Measurements from ENCODE around the gene GBGT1. TPM values are rescaled to one million over a fixed set of nuclear protein-coding genes. Genes with fewer than 3 reads are reported as not detected.
"Not testable (repeated sequence)": the region's sequence is repeated elsewhere in the genome, so short reads cannot be mapped to it uniquely, and the experiment has no call there.

The GBGT1 gene
- total RNA-seq, 6 donors from 2014 or later = 9.1 to 71.2 (median 36.0) TPM

DNA sequence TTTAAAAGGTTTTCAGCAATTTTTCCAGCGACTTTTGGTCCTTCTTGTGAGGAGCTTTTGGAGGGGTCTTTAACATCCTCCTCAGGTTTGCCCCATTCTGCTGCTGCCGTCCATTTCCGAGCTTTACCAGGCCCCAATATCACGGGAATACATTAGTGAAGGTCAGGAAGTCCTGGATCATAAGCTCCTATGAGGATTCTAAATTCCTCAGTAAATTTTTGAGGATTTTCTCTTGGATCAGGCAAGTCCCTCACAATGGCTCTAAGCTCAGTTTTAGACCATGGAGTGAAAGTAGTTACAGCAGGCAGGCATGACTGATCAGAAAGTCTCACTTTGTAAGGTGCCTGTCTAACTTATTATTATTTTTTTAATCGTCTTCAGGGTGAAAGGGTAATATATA lies 17.2 kb upstream of the GBGT1 start:
- Histone ChIP-seq H3K4me1 (peaks cover 0 to 6% (median 4%) of the 10 kb centered on the region in 4 donors), H3K36me3 (no peaks in the 10 kb centered on the region), H3K4me3 (no peak overlapping the region), H3K9me3 (no peaks in the 10 kb centered on the region), H3K27me3 (no peaks in the 10 kb centered on the region), H3K27ac (no peak overlapping the region)
- 80 to 83% methylated on average over 5 of the region's 5 CpGs for WGBS, 2 donors
- DNase-seq (no peak), ATAC-seq (ENCODE audit: low FRiP score in 2 of 2) (no peak)
- TF ChIP-seq EP300 (IDR thresholded peaks at IDR 0.05) = no peak

DNA sequence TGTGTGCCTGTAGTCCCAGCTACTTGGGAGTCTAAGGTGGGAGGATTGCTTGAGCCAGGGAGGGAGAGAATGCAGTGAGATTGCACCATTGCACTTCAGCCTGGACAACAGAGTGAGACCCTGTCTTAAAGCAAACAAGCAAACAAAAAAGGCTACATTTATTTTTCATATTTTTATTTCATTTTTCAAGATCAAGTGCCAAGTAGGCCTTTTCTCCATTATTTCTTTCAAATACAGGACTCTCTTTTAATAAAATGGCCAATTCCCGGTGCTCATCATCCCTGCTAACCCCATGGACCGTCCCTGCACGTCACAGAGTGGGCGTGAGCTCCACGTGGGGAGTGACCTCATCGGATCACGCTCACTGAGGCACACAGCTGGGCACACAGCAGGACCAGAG lies 9.3 kb upstream of the GBGT1 start:
- ATAC-seq (ENCODE audit: low FRiP score in 2 of 2) = no peak
- TF ChIP-seq POLR2AphosphoS5 (IDR thresholded peaks at IDR 0.05) = no peak
- TF ChIP-seq, protein P1, sequence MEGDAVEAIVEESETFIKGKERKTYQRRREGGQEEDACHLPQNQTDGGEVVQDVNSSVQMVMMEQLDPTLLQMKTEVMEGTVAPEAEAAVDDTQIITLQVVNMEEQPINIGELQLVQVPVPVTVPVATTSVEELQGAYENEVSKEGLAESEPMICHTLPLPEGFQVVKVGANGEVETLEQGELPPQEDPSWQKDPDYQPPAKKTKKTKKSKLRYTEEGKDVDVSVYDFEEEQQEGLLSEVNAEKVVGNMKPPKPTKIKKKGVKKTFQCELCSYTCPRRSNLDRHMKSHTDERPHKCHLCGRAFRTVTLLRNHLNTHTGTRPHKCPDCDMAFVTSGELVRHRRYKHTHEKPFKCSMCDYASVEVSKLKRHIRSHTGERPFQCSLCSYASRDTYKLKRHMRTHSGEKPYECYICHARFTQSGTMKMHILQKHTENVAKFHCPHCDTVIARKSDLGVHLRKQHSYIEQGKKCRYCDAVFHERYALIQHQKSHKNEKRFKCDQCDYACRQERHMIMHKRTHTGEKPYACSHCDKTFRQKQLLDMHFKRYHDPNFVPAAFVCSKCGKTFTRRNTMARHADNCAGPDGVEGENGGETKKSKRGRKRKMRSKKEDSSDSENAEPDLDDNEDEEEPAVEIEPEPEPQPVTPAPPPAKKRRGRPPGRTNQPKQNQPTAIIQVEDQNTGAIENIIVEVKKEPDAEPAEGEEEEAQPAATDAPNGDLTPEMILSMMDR (IDR thresholded peaks at IDR 0.05) = no peak
- TF ChIP-seq EP300 (IDR thresholded peaks at IDR 0.05) = no peak
- no peak for TF ChIP-seq POLR2A (IDR thresholded peaks at IDR 0.05)
- Histone ChIP-seq H3K9me3 (no peaks in the 10 kb centered on the region), H3K4me3 (no peak overlapping the region), H3K4me1 (no peaks in the 10 kb centered on the region), H3K27ac (no peak overlapping the region), H3K36me3 (no peaks in the 10 kb centered on the region), H3K27me3 (no peaks in the 10 kb centered on the region)
- no peak for DNase-seq
- 84 to 90% methylated on average over 7 of the region's 7 CpGs for WGBS, 2 donors

DNA sequence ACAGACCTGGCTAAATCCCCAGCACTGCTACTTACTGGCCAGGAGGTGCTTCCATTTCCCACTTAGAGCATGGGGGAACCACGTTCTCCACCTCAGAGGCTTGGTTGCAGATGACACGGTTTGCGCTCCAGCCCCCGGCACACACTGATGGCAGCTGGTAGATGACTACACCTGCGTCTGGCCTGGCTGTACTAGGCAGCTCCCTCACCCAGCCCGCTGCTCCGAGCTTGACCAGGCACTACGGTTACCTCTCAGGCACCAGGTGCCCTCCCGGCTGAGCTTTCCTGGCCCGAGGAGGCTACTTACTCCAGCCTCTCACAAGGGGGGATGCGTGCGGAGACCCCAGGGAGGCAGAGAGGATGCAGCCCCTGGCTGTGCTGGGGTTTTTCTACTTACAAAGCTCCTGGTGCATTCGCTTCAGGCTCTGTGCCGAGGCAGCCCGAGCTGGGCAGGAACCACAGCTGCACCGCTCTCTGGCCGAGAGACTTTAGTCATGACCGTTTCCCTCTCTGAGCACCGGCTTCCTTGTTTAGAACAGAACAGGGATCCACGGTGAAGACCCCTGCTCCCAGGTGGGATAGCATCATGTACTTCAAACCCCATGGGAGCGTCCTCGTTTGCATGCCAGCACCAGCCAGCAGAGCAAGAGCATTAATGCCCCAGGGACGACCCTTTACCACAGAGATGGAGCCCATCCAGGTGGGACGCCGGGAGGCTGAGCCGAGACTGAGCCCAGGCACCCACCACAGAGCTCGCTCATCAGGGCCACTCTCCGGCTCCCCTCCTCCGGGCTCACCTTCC lies 7.6 kb upstream of the GBGT1 start:
- ATAC-seq (ENCODE audit: low FRiP score in 2 of 2) (peak in 1 of 2 donors; percentile 59), DNase-seq (no peak)
- H3K9me3 ChIP-seq = no peaks in the 10 kb centered on the region
- no peaks in the 10 kb centered on the region for H3K27me3 ChIP-seq
- H3K4me3 ChIP-seq = no peak overlapping the region
- H3K36me3 ChIP-seq = no peaks in the 10 kb centered on the region
- H3K4me1 ChIP-seq = no peaks in the 10 kb centered on the region
- no peak overlapping the region for H3K27ac ChIP-seq
- TF ChIP-seq, protein P1 (IDR thresholded peaks at IDR 0.05) = no peak
- TF ChIP-seq EP300 (IDR thresholded peaks at IDR 0.05) (no peak), POLR2A (IDR thresholded peaks at IDR 0.05) (no peak), POLR2AphosphoS5 (IDR thresholded peaks at IDR 0.05) (no peak)
- WGBS, 2 donors = 79 to 83% methylated on average over 8 to 28 of the region's 29 CpGs

DNA sequence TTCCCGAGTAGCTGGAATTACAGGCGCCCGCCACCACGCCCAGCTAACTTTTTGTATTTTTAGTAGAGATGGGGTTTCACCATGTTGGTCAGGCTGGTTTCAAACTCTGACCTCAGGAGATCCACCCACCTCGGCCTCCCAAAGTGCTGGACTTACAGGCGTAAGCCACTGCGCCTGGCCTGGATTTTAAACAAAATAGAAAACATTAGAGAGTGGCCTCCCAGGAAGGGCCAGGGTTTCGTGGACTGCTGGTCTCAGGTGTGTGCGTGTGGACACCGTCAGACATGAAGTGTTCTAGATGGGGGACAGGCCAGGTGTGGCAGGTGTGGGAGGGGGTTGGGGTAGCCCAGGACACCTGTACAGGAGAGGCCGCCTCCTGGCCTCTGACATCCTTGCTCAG lies 7.0 kb upstream of the GBGT1 start:
- H3K27ac ChIP-seq = no peak overlapping the region
- no peak for TF ChIP-seq POLR2A (IDR thresholded peaks at IDR 0.05)
- no peak for TF ChIP-seq POLR2AphosphoS5 (IDR thresholded peaks at IDR 0.05)
- TF ChIP-seq, protein P1 (IDR thresholded peaks at IDR 0.05) = no peak
- TF ChIP-seq EP300 (IDR thresholded peaks at IDR 0.05) = no peak
- 90 to 94% methylated on average over 11 of the region's 11 CpGs for WGBS, 2 donors
- H3K4me3 ChIP-seq = no peak overlapping the region
- no peaks in the 10 kb centered on the region for H3K36me3 ChIP-seq
- no peaks in the 10 kb centered on the region for H3K4me1 ChIP-seq
- no peak for ATAC-seq (ENCODE audit: low FRiP score in 2 of 2)
- no peak for DNase-seq
- no peaks in the 10 kb centered on the region for H3K9me3 ChIP-seq
- H3K27me3 ChIP-seq = no peaks in the 10 kb centered on the region

DNA sequence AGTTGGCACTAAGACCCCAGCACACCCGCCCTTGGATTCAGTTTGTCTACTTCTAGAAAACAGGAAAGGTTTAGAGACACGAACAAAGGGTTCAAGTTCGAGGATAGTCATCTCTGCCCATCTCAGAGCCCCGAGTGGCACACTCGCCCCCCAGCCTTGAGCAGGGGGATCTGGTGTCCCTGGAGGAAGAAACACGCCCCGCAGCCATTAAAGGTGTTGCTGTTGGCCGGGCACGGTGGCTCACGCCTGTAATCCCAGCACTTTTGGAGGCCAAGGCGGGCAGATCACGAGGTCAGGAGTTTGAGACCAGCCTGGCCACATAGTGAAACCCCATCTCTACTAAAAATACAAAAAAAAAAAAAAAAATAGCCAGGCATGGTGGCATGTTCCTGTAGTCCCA lies 6.0 kb upstream of the GBGT1 start:
- H3K9me3 ChIP-seq; DNase-seq; H3K36me3 ChIP-seq; H3K4me1 ChIP-seq; ATAC-seq (ENCODE audit: low FRiP score in 2 of 2); H3K27ac ChIP-seq; H3K27me3 ChIP-seq; H3K4me3 ChIP-seq: not testable (repeated sequence)
- 89 to 91% methylated on average over 12 of the region's 12 CpGs for WGBS, 2 donors

DNA sequence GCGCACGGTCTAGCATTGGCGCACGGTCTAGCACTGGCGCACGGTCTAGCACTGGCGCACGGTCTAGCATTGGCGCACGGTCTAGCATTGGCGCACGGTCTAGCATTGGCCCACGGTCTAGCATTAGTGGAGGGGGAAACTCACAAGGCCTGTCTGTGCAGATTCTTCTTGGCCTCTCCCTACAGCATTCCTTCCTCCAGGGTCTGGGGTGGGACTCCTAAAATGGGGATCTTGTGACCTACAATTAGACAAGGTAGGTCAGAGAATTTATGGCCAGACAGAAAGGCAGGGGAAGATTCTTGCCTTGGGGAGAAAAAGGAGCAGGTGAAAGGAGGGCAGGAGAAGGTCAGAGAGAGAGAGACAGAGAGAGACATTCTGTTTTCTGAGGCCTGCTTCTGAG lies 5.4 kb upstream of the GBGT1 start:
- Histone ChIP-seq H3K4me3 (no peak overlapping the region), H3K27ac (no peak overlapping the region), H3K36me3 (no peaks in the 10 kb centered on the region), H3K9me3 (no peaks in the 10 kb centered on the region), H3K4me1 (peaks cover 3% of the 10 kb centered on the region in 4 donors), H3K27me3 (no peaks in the 10 kb centered on the region)
- WGBS, 2 donors = 92 to 95% methylated on average over 13 of the region's 13 CpGs
- DNase-seq (no peak), ATAC-seq (ENCODE audit: low FRiP score in 2 of 2) (no peak)
- TF ChIP-seq, protein P1 (IDR thresholded peaks at IDR 0.05) = no peak
- TF ChIP-seq EP300 (IDR thresholded peaks at IDR 0.05) (no peak), POLR2A (IDR thresholded peaks at IDR 0.05) (no peak), POLR2AphosphoS5 (IDR thresholded peaks at IDR 0.05) (no peak)
